Liver (tissue), 9 donors: ENCODE measurements around the gene EBF4. TPM values are rescaled to one million over a fixed set of nuclear protein-coding genes. Genes with fewer than 3 reads are reported as not detected.

Experiments
- DNase-seq: peaks from one replicate; pipeline ENCODE4 v3.0.0-alpha.2; 2017; ENCODE audit warnings: low spot score
- H3K27ac ChIP-seq, 2 donors: one replicate each; pipeline ENCODE4 v1.7.0; 2013; ENCODE audit warnings: inconsistent platforms in 2 of 2, low read length in 2 of 2, control low read depth in 1 of 2, low read depth in 1 of 2, mild to moderate bottlenecking in 1 of 2
- H3K27me3 ChIP-seq, 4 donors: one replicate each; pipeline versions ENCODE4 v1.6.1 to v1.7.0; 2013; ENCODE audit warnings: low read length in 3 of 4, inconsistent platforms in 1 of 4, mild to moderate bottlenecking in 1 of 4, moderate library complexity in 1 of 4; ENCODE audit not compliant: control insufficient read depth in 4 of 4, insufficient read depth in 4 of 4
- H3K36me3 ChIP-seq, 4 donors: one replicate each; pipeline versions ENCODE4 v1.6.1 to v1.7.0; 2013; ENCODE audit warnings: low read length in 3 of 4, mild to moderate bottlenecking in 3 of 4, low read depth in 1 of 4, moderate library complexity in 1 of 4; ENCODE audit not compliant: control insufficient read depth in 4 of 4, insufficient read depth in 3 of 4
- H3K4me1 ChIP-seq, 4 donors: one replicate each; pipeline versions ENCODE4 v1.6.1 to v1.7.0; 2013; ENCODE audit warnings: low read length in 3 of 4, mild to moderate bottlenecking in 3 of 4, moderate library complexity in 1 of 4; ENCODE audit not compliant: control insufficient read depth in 4 of 4, insufficient read depth in 4 of 4
- H3K4me3 ChIP-seq, 3 donors: one replicate each; pipeline versions ENCODE4 v1.6.1 to v1.7.0; 2013; ENCODE audit warnings: low read length in 3 of 3, control low read depth in 1 of 3, low read depth in 1 of 3, mild to moderate bottlenecking in 1 of 3
- H3K9ac ChIP-seq, 2 donors: one replicate each; pipeline ENCODE4 v1.7.0; 2013; ENCODE audit warnings: low read length in 2 of 2, mild to moderate bottlenecking in 2 of 2, moderate library complexity in 2 of 2, control low read depth in 1 of 2, low read depth in 1 of 2
- H3K9me3 ChIP-seq, 4 donors: one replicate each; pipeline versions ENCODE4 v1.6.1 to v1.7.0; 2013; ENCODE audit warnings: low read length in 3 of 4; ENCODE audit not compliant: control insufficient read depth in 4 of 4
- ATF3 ChIP-seq: IDR thresholded peaks from 2 replicates; pipeline ENCODE4 v1.6.1; 2016; ENCODE audit warnings: antibody characterized with exemption
- CTCF ChIP-seq: fragments of 150-350 bp; IDR thresholded peaks from 2 replicates; pipeline ENCODE4 v1.5.1; 2017; ENCODE audit warnings: improper control_type of control experiment, low read depth, low read length; ENCODE audit not compliant: missing input control
- EGR1 ChIP-seq, 2 donors: IDR thresholded peaks; 2 replicates each; pipeline ENCODE4 v1.6.1; 2016 to 2018; ENCODE audit warnings: antibody characterized with exemption in 2 of 2, low read depth in 2 of 2
- FOXA1 ChIP-seq: IDR thresholded peaks from 2 replicates; pipeline ENCODE4 v1.6.1; 2016; ENCODE audit warnings: antibody characterized with exemption
- FOXA2 ChIP-seq: IDR thresholded peaks from 2 replicates; pipeline ENCODE4 v1.6.1; 2016; ENCODE audit warnings: antibody characterized with exemption
- GABPA ChIP-seq, 2 donors: IDR thresholded peaks in 1 of 2; conservative IDR thresholded peaks in 1 of 2; 2 replicates each; pipeline ENCODE4 v1.6.1; 2016; ENCODE audit warnings: antibody characterized with exemption in 2 of 2, mild to moderate bottlenecking in 1 of 2, moderate library complexity in 1 of 2
- HNF4A ChIP-seq, 2 donors: conservative IDR thresholded peaks; 2 replicates each; pipeline ENCODE4 v1.6.1; 2016; ENCODE audit warnings: antibody characterized with exemption in 2 of 2, mild to moderate bottlenecking in 2 of 2
- HNF4G ChIP-seq: IDR thresholded peaks from 2 replicates; pipeline ENCODE4 v1.6.1; 2016; ENCODE audit warnings: antibody characterized with exemption
- JUND ChIP-seq, 2 donors: IDR thresholded peaks; 2 replicates each; pipeline ENCODE4 v1.6.1; 2016; ENCODE audit warnings: antibody characterized with exemption in 2 of 2
- MAX ChIP-seq: IDR thresholded peaks from 2 replicates; pipeline ENCODE4 v1.6.1; 2016; ENCODE audit warnings: antibody characterized with exemption
- NR2F2 ChIP-seq: IDR thresholded peaks from 2 replicates; pipeline ENCODE4 v1.6.1; 2016; ENCODE audit warnings: antibody characterized with exemption
- RAD21 ChIP-seq, 2 donors: IDR thresholded peaks; 2 replicates each; pipeline ENCODE4 v1.6.1; 2016; ENCODE audit warnings: antibody characterized with exemption in 2 of 2, mild to moderate bottlenecking in 2 of 2
- REST ChIP-seq: IDR thresholded peaks from 2 replicates; pipeline ENCODE4 v1.6.1; 2016; ENCODE audit warnings: antibody characterized with exemption, mild to moderate bottlenecking
- RXRA ChIP-seq, 2 donors: IDR thresholded peaks; 2 replicates each; pipeline ENCODE4 v1.6.1; 2017 to 2018; ENCODE audit warnings: antibody characterized with exemption in 2 of 2, mild to moderate bottlenecking in 1 of 2
- SP1 ChIP-seq: IDR thresholded peaks from 2 replicates; pipeline ENCODE4 v1.6.1; 2018; ENCODE audit warnings: antibody characterized with exemption, mild to moderate bottlenecking
- TAF1 ChIP-seq: conservative IDR thresholded peaks from 2 replicates; pipeline ENCODE4 v1.6.1; 2016; ENCODE audit warnings: antibody characterized with exemption, mild to moderate bottlenecking
- YY1 ChIP-seq: IDR thresholded peaks from 2 replicates; pipeline ENCODE4 v1.6.1; 2016; ENCODE audit warnings: antibody characterized with exemption, mild to moderate bottlenecking
- ZBTB33 ChIP-seq: IDR thresholded peaks from 2 replicates; pipeline ENCODE4 v1.6.1; 2016; ENCODE audit warnings: antibody characterized with exemption
- WGBS: extraction: QIAGEN DNeasy Blood & Tissue Kit; methylation state at CpG from one replicate; pipeline ENCODE4 v1.1.7; 2013; 5-methylcytosine and 5-hydroxymethylcytosine counted together
- polyA plus RNA-seq, 2 donors: library from polyadenylated mRNA; stranded (reverse) in 1 of 2; unstranded in 1 of 2; fragments of 200-250 nt in 1 of 2; fragments of >200 nt in 1 of 2; fragmentation: Nextera tagmentation in 1 of 2; extraction: Ambion mirVana in 1 of 2; gene quantifications; one replicate each; pipeline versions ENCODE4 v1.2.1 to v1.2.3, GENCODE V29; 2013 to 2015
- total RNA-seq, 2 donors: library from RNA; depleted of rRNA; stranded (reverse); fragments of >200 nt; gene quantifications; one replicate each; pipeline ENCODE4 v1.2.3, GENCODE V29; 2014
- donor health status: healthy.
- donor health status: healthy.
- donor health status: healthy.
- donor health status: healthy.
- donor health status: healthy.

The EBF4 gene
- total and polyA plus RNA-seq, 4 donors, result 2.3 to 4.0 (median 2.9) TPM

- H3K4me1 ChIP-seq, result no peaks in the 10 kb centered on the region
- TF ChIP-seq YY1, result no peak
- TF ChIP-seq EGR1 (IDR thresholded peaks at IDR 0.05; ENCODE audit: low read depth in 2 of 2), result no peak
- TF ChIP-seq FOXA1, result no peak
- no peak for TF ChIP-seq NR2F2
- TF ChIP-seq REST, result no peak
- TF ChIP-seq FOXA2, result no peak
- TF ChIP-seq CTCF, result no peak
- TF ChIP-seq JUND (IDR thresholded peaks at IDR 0.05), result no peak
- TF ChIP-seq SP1, result no peak
- TF ChIP-seq GABPA (IDR thresholded peaks at IDR 0.05 in 1 of 2, conservative IDR thresholded peaks at IDR 0.05 in 1 of 2), result no peak
- TF ChIP-seq RXRA (IDR thresholded peaks at IDR 0.05), result no peak
- no peak for TF ChIP-seq TAF1
- no peak for TF ChIP-seq HNF4G
- no peak for TF ChIP-seq ATF3
- TF ChIP-seq HNF4A (conservative IDR thresholded peaks at IDR 0.05), result no peak
- no peak for TF ChIP-seq RAD21 (IDR thresholded peaks at IDR 0.05)
- TF ChIP-seq ZBTB33, result no peak
- TF ChIP-seq MAX, result no peak
- H3K27me3 ChIP-seq, result peaks cover 0 to 6% (median 1%) of the 10 kb centered on the region in 4 donors
- 86% methylated on average over 23 of the region's 23 CpGs for WGBS
- no peaks in the 10 kb centered on the region for H3K36me3 ChIP-seq
- no peak for DNase-seq
- no peak overlapping the region for H3K27ac ChIP-seq
- H3K9ac ChIP-seq, result no peak overlapping the region
- H3K9me3 ChIP-seq, result no peaks in the 10 kb centered on the region
- no peak overlapping the region for H3K4me3 ChIP-seq
Observed at GRCh38 chr20:2794202-2794748, 101.7 kb downstream of the EBF4 start.
